ENCODE data around the gene DNAJC21. TPM values are rescaled to one million over a fixed set of nuclear protein-coding genes. Genes with fewer than 3 reads are reported as not detected.

DNAJC21 gene
- total and polyA plus RNA-seq, 3 experiments from 2014 or later: 31.0 to 70.6 (median 64.7) TPM

GRCh38 chr5:34923694-34924461 is 5.5 kb upstream of the DNAJC21 start:
- no peak overlapping the region for H3K4me3 Mint-ChIP-seq

GRCh38 chr5:34924462-34924765 is 4.9 kb upstream of the DNAJC21 start:
- Mint-ChIP-seq H3K4me1 (peaks cover 8 to 19% (median 12%) of the 10 kb centered on the region in 3 donors), H3K27ac (no peak overlapping the region), H3K9me3 (no peaks in the 10 kb centered on the region), H3K4me3 (no peak overlapping the region), H3K27me3 (peaks cover 0 to 3% of the 10 kb centered on the region in 2 donors), H3K36me3 (peaks cover 0 to 59% (median 11%) of the 10 kb centered on the region in 3 donors)
- ChIA-PET POLR2A (no interaction called here), CTCF (no interaction called here)
- H3K36me3 ChIP-seq (ENCODE audit: insufficient read depth, low read length): peaks cover 23% of the 10 kb centered on the region
- H3K27ac ChIP-seq (ENCODE audit: low read depth, low read length): no peak overlapping the region
- no peak overlapping the region for H3K4me3 ChIP-seq (ENCODE audit: low read length)
- H3K27me3 ChIP-seq (ENCODE audit: insufficient read depth, low read length, poor library complexity, severe bottlenecking): no peaks in the 10 kb centered on the region
- no peaks in the 10 kb centered on the region for H3K9me3 ChIP-seq (ENCODE audit: low read length)
- no peak for DNase-seq
- peaks cover 7% of the 10 kb centered on the region for H3K4me1 ChIP-seq (ENCODE audit: insufficient read depth, low read length)

More at GRCh38 chr5:34923694-34924461, 5.5 kb upstream of the DNAJC21 start:
- peaks cover 0 to 59% (median 11%) of the 10 kb centered on the region in 3 donors for H3K36me3 Mint-ChIP-seq
- H3K27me3 Mint-ChIP-seq: no peaks in the 10 kb centered on the region
- no peak overlapping the region for H3K27ac ChIP-seq (ENCODE audit: low read depth, low read length)
- ChIA-PET POLR2A (no interaction called here), CTCF (interaction anchor here (1.0 kb wide), 1 partner anchor 9 kb away, joined by 4 read pairs; the partner anchor contains the start of genes BRIX1 and RAD1)
- no peaks in the 10 kb centered on the region for H3K9me3 Mint-ChIP-seq
- no peak for DNase-seq
- H3K4me1 Mint-ChIP-seq: peaks cover 4 to 14% (median 7%) of the 10 kb centered on the region in 3 donors
- H3K4me1 ChIP-seq (ENCODE audit: insufficient read depth, low read length): peaks cover 5% of the 10 kb centered on the region
- H3K36me3 ChIP-seq (ENCODE audit: insufficient read depth, low read length): peaks cover 23% of the 10 kb centered on the region
- no peaks in the 10 kb centered on the region for H3K27me3 ChIP-seq (ENCODE audit: insufficient read depth, low read length, poor library complexity, severe bottlenecking)
- no peaks in the 10 kb centered on the region for H3K9me3 ChIP-seq (ENCODE audit: low read length)
- H3K27ac Mint-ChIP-seq: peak overlapping the region in 1 of 8 donors; percentile 90
- no peak overlapping the region for H3K4me3 ChIP-seq (ENCODE audit: low read length)

DNA sequence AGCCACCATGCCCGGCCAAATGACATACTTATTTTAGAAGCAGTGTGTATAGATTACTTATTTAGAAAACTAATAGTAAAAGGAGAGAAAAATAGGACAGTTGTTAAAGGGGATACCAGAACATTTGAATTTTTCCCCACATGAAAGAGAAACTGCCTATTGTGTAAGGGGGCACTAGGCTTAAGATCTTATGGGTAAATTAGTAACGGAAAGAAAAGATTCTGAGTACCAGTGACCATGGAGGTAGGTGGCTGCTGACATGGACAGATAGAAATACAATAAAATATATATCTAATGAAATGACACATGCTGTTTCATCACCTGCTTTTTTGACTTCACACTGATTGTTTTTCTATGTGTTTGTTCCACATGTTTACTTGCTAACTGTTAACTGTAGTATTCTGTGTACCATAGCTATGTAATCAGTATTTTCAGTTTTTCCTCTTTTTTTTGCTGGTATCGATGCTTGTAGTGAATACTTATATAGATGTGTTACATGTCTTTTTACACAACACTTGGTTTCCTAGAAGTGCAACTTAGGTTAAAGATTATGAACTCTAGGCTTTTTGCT is 3.0 kb upstream of the DNAJC21 start:
- Histone ChIP-seq H3K4me3 (ENCODE audit: low read length) (no peak overlapping the region), H3K9me3 (ENCODE audit: low read length) (no peaks in the 10 kb centered on the region), H3K27ac (ENCODE audit: low read depth, low read length) (no peak overlapping the region), H3K27me3 (ENCODE audit: insufficient read depth, low read length, poor library complexity, severe bottlenecking) (no peaks in the 10 kb centered on the region), H3K36me3 (ENCODE audit: insufficient read depth, low read length) (peaks cover 17% of the 10 kb centered on the region), H3K4me1 (ENCODE audit: insufficient read depth, low read length) (peaks cover 20% of the 10 kb centered on the region)
- Mint-ChIP-seq H3K9me3 (no peaks in the 10 kb centered on the region), H3K36me3 (peaks cover 0 to 50% (median 10%) of the 10 kb centered on the region in 3 donors), H3K4me1 (peaks cover 18 to 33% (median 24%) of the 10 kb centered on the region in 3 donors), H3K4me3 (no peak overlapping the region), H3K27ac (peak overlapping the region in 1 of 8 donors; percentile 36), H3K27me3 (peaks cover 0 to 3% of the 10 kb centered on the region in 2 donors)
- DNase-seq: no peak
- CTCF ChIA-PET: no interaction called here
- POLR2A ChIA-PET: interaction anchor here (1.5 kb wide), 1 partner anchor 11 kb away, joined by 4 read pairs; the partner anchor contains the start of genes BRIX1 and RAD1

- Mint-ChIP-seq H3K27me3 (peaks cover 0 to 3% of the 10 kb centered on the region in 2 donors), H3K9me3 (no peaks in the 10 kb centered on the region), H3K4me1 (peaks cover 26 to 44% (median 30%) of the 10 kb centered on the region in 3 donors), H3K27ac (peak overlapping the region in 2 of 8 donors; percentile 21 to 84), H3K4me3 (peak overlapping the region in 1 of 7 donors; percentile 28), H3K36me3 (peaks cover 0 to 39% (median 8%) of the 10 kb centered on the region in 3 donors)
- Histone ChIP-seq H3K27ac (ENCODE audit: low read depth, low read length) (no peak overlapping the region), H3K36me3 (ENCODE audit: insufficient read depth, low read length) (peaks cover 12% of the 10 kb centered on the region), H3K9me3 (ENCODE audit: low read length) (no peaks in the 10 kb centered on the region), H3K4me1 (ENCODE audit: insufficient read depth, low read length) (peaks cover 23% of the 10 kb centered on the region), H3K27me3 (ENCODE audit: insufficient read depth, low read length, poor library complexity, severe bottlenecking) (no peaks in the 10 kb centered on the region), H3K4me3 (ENCODE audit: low read length) (no peak overlapping the region)
- POLR2A ChIA-PET: interaction anchor here (3.8 kb wide), 1 partner anchor 12 kb away, joined by 97 read pairs; the partner anchor contains the start of genes BRIX1 and RAD1
- CTCF ChIA-PET: interaction anchor here (2.7 kb wide), 1 partner anchor 12 kb away, joined by 32 read pairs; the partner anchor contains the start of genes BRIX1 and RAD1
- DNase-seq: no peak
These were observed 1.6 kb upstream of the DNAJC21 start for GRCh38 chr5:34927785-34928184.

DNA sequence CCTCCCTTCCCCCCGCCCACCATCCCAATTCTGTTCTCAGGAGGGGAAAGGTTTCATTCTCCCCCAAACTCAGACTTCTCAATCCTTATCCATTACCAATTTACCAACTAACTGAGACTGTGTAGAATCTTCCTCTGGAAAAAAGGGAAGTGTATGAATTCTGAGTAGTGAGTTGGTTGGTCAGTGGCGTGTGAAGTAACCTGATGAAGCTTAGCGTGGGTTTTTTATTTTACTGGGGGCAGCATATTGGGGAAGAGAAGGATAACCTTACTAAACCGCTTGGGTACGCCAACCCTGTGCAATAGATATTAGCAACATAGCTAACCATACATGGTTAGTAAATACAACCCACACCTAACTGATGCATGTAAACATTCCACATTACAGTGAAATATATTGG is 1.1 kb upstream of the DNAJC21 start:
- peaks cover 0 to 35% (median 8%) of the 10 kb centered on the region in 3 donors for H3K36me3 Mint-ChIP-seq
- CTCF ChIA-PET: interaction anchor here (0.5 to 2.7 kb wide), 3 partner anchors 12 to 997 kb away, joined by 3 to 32 read pairs (median 7); partner anchors contain the start of genes BRIX1 and RAD1
- no peaks in the 10 kb centered on the region for H3K27me3 ChIP-seq (ENCODE audit: insufficient read depth, low read length, poor library complexity, severe bottlenecking)
- no peak overlapping the region for H3K4me3 ChIP-seq (ENCODE audit: low read length)
- DNase-seq: no peak
- POLR2A ChIA-PET: interaction anchor here (0.9 to 3.8 kb wide), 2 partner anchors 12 to 1314 kb away, joined by 4 to 97 read pairs; partner anchors contain the start of genes BRIX1 and RAD1
- peaks cover 0 to 3% of the 10 kb centered on the region in 2 donors for H3K27me3 Mint-ChIP-seq
- peaks cover 26 to 44% (median 30%) of the 10 kb centered on the region in 3 donors for H3K4me1 Mint-ChIP-seq
- H3K4me3 Mint-ChIP-seq: peak overlapping the region in 3 of 7 donors; percentile 84 to 100 (median 91)
- peaks cover 23% of the 10 kb centered on the region for H3K4me1 ChIP-seq (ENCODE audit: insufficient read depth, low read length)
- H3K27ac ChIP-seq (ENCODE audit: low read depth, low read length): no peak overlapping the region
- peak overlapping the region in 3 of 8 donors; percentile 84 to 95 (median 87) for H3K27ac Mint-ChIP-seq
- H3K9me3 Mint-ChIP-seq: no peaks in the 10 kb centered on the region
- H3K9me3 ChIP-seq (ENCODE audit: low read length): no peaks in the 10 kb centered on the region
- H3K36me3 ChIP-seq (ENCODE audit: insufficient read depth, low read length): peaks cover 12% of the 10 kb centered on the region

DNA sequence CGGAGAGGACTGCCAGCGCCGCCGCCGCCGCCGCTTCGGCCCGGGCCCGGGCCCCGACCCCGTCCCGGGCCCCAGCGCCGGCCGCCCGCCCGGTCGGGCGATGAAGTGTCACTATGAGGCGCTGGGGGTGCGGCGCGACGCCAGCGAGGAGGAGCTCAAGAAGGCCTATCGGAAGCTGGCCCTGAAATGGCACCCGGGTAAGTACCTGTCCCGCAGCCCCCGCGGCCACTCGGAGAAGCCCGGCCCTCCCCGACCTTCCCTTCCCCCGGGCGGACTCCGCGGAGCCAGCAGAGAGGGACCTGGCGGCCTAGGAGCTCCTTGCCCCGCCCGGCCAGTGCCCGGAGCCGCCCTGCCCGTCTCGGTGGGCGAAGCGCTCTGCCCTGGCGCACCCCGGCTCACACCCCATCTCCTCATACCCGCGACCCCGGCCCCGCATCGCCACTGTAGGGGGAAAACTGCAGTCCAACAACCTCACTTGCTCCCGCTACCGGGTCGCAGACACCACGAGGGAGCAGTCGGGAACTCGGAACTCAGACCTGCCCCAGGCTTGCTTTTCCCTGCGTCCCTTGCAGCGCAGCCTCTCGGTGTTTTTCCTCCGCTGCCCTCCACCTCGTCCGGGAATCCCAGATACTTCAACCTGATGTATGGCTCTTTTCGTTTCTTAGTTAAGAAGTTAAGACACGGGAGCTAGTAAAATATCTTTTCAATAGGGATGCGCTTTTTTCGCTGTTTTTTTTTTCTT is 532 bp downstream of the DNAJC21 start:
- peak overlapping the region; percentile 86 for H3K4me3 ChIP-seq (ENCODE audit: low read length)
- H3K27ac Mint-ChIP-seq: peak overlapping the region; percentile 84 to 98 (median 97)
- peaks cover 23% of the 10 kb centered on the region for H3K4me1 ChIP-seq (ENCODE audit: insufficient read depth, low read length)
- peak overlapping the region; percentile 94 to 100 (median 96) for H3K4me3 Mint-ChIP-seq
- CTCF ChIA-PET: interaction anchor here (1.1 to 2.7 kb wide), 5 partner anchors 14 to 995 kb away, joined by 3 to 32 read pairs (median 4); partner anchors contain the start of genes BRIX1 and RAD1
- no peaks in the 10 kb centered on the region for H3K27me3 ChIP-seq (ENCODE audit: insufficient read depth, low read length, poor library complexity, severe bottlenecking)
- H3K36me3 Mint-ChIP-seq: peaks cover 0 to 34% (median 5%) of the 10 kb centered on the region in 3 donors
- peak overlapping the region; percentile 86 for H3K27ac ChIP-seq (ENCODE audit: low read depth, low read length)
- peaks cover 0 to 3% of the 10 kb centered on the region in 2 donors for H3K27me3 Mint-ChIP-seq
- H3K9me3 Mint-ChIP-seq: no peaks in the 10 kb centered on the region
- peak; percentile 76 to 90 (median 81) for DNase-seq
- H3K36me3 ChIP-seq (ENCODE audit: insufficient read depth, low read length): peaks cover 10% of the 10 kb centered on the region
- H3K4me1 Mint-ChIP-seq: peaks cover 31 to 50% (median 37%) of the 10 kb centered on the region in 3 donors
- POLR2A ChIA-PET: interaction anchor here (0.6 to 3.8 kb wide), 7 partner anchors 10 to 1947 kb away, joined by 3 to 97 read pairs (median 3); partner anchors contain the start of genes BRIX1, LMBRD2, NIPBL and RAD1
- no peaks in the 10 kb centered on the region for H3K9me3 ChIP-seq (ENCODE audit: low read length)

DNA sequence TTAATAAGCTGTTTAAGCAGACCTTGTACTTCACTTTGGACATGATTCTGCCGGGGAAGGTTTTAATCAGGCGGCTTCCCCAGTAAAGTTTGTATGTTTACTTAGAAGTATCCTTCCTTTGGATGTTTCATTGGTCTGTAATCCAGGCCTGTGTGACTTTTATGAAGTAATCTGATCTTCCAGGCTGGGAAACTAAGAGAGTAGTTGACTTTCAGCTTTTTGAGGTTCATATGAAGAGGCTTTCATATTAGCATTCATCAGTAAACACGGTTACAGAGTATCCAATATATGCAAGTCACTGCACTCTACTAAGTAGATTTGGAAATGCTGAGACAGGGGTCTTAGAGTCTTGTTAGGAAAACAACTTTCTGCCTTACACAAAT is 1.1 kb downstream of the DNAJC21 start:
- Mint-ChIP-seq H3K27ac (peak overlapping the region; percentile 84 to 98 (median 97)), H3K27me3 (peaks cover 0 to 3% of the 10 kb centered on the region in 2 donors), H3K36me3 (peaks cover 0 to 35% (median 5%) of the 10 kb centered on the region in 3 donors), H3K4me1 (peaks cover 33 to 55% (median 40%) of the 10 kb centered on the region in 3 donors), H3K4me3 (peak overlapping the region; percentile 94 to 100 (median 96)), H3K9me3 (no peaks in the 10 kb centered on the region)
- H3K36me3 ChIP-seq (ENCODE audit: insufficient read depth, low read length): peaks cover 5% of the 10 kb centered on the region
- peak overlapping the region; percentile 86 for H3K4me3 ChIP-seq (ENCODE audit: low read length)
- ChIA-PET CTCF (interaction anchor here (1.2 to 2.7 kb wide), 4 partner anchors 15 to 995 kb away, joined by 3 to 32 read pairs (median 6); partner anchors contain the start of genes BRIX1 and RAD1), POLR2A (interaction anchor here (0.8 to 3.8 kb wide), 3 partner anchors 11 to 1311 kb away, joined by 3 to 97 read pairs (median 9); partner anchors contain the start of genes BRIX1 and RAD1)
- H3K4me1 ChIP-seq (ENCODE audit: insufficient read depth, low read length): peaks cover 23% of the 10 kb centered on the region
- no peaks in the 10 kb centered on the region for H3K9me3 ChIP-seq (ENCODE audit: low read length)
- H3K27me3 ChIP-seq (ENCODE audit: insufficient read depth, low read length, poor library complexity, severe bottlenecking): no peaks in the 10 kb centered on the region
- no peak for DNase-seq
- H3K27ac ChIP-seq (ENCODE audit: low read depth, low read length): peak overlapping the region; percentile 86

Measured in CD8-positive, alpha-beta memory T cell (primary cell).